RWPE2 (cell line): ENCODE results near the gene NF1.
A peak's percentile ranks its signal among the peaks of the same experiment; 100 is the strongest.
"Not testable (repeated sequence)": the region's sequence is repeated elsewhere in the genome, so short reads cannot be mapped to it uniquely, and the experiment has no call there.

Experiments
- ATAC-seq: fragments of 200-7000 bp; cut with Tn5 transposase; 3 replicates; pipeline ENCODE4 v1.9.1; 2021; ENCODE audit warnings: low read depth
- DNase-seq: peaks from one replicate; pipeline ENCODE4 v3.0.0-alpha.2; 2020; ENCODE audit warnings: low spot score
- H3K27ac ChIP-seq: fragments of 450-650 bp; 2 replicates; pipeline ENCODE4 v1.5.1; 2017; ENCODE audit warnings: mild to moderate bottlenecking; ENCODE audit not compliant: poor library complexity, severe bottlenecking
- H3K27me3 ChIP-seq: fragments of 250-450 bp; sonication (Bioruptor Pico); 2 replicates; pipeline ENCODE4 v1.5.1; 2021; ENCODE audit warnings: mild to moderate bottlenecking, moderate library complexity; ENCODE audit not compliant: insufficient read depth, poor library complexity, severe bottlenecking
- H3K36me3 ChIP-seq: fragments of 250-450 bp; sonication (Bioruptor Pico); 2 replicates; pipeline ENCODE4 v1.5.1; 2020; ENCODE audit warnings: low read depth, mild to moderate bottlenecking, moderate library complexity
- H3K4me1 ChIP-seq: fragments of 250-450 bp; sonication (Bioruptor Pico); 2 replicates; pipeline ENCODE4 v1.5.1; 2021; ENCODE audit warnings: mild to moderate bottlenecking, moderate library complexity; ENCODE audit not compliant: insufficient read depth, poor library complexity, severe bottlenecking
- H3K4me3 ChIP-seq: fragments of 250-450 bp; sonication (Bioruptor Pico); 2 replicates; pipeline ENCODE4 v1.5.1; 2021; ENCODE audit warnings: mild to moderate bottlenecking, moderate library complexity; ENCODE audit not compliant: severe bottlenecking
- H3K9me3 ChIP-seq: fragments of 250-450 bp; sonication (Bioruptor Pico); 2 replicates; pipeline ENCODE4 v1.5.1; 2021; ENCODE audit warnings: mild to moderate bottlenecking, moderate library complexity; ENCODE audit not compliant: severe bottlenecking
- TF ChIP-seq, protein P1 (sequence below): fragments of 450-650 bp; IDR thresholded peaks from one replicate; pipeline ENCODE4 v1.5.1; 2017; ENCODE audit warnings: mild to moderate bottlenecking, moderate library complexity; ENCODE audit not compliant: poor library complexity, severe bottlenecking

NF1 gene

DNA sequence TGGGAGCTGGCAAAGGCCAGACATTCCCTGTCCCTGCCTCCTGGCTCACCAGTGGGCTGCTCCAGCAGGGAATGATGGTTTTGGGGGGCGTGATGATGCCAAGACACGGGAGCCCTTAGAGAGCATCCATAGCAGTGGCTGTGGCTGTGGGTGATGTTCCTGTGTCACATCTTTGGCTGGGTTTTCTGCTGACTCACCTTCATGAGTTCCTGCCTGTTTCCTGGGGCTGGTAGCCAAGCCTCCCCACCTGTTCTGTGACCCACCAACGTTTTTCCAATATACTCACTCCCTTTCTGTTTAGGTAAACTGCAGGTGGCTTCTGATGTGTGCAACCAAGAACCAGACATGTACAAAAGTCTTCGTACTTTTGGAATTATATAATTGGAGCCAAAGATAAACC lies 16.5 kb upstream of the NF1 start:
- no peak for DNase-seq

DNA sequence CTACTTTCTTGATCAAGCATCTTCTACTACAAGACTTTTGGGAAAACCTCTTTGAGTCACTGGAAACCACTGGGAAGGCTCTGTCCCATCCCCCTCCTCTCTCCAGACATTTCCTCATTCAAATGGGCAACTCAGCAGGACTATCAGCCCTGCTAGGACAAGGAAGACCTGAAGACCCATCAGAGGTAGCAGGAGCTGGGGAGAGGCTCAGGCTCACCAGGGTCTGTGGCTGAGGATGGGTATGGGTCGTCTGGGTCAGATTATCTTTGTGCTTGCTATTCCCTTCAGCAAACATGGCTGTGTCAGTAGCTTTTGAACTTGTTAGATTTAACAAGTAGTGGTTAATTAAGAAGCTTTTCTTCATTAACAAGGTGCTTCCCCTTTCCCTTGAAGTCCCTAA lies 15.0 kb upstream of the NF1 start:
- ATAC-seq (no peak), DNase-seq (no peak)
- Histone ChIP-seq H3K4me3 (no peak overlapping the region), H3K4me1 (no peaks in the 10 kb centered on the region), H3K9me3 (no peaks in the 10 kb centered on the region), H3K27ac (no peak overlapping the region), H3K36me3 (no peaks in the 10 kb centered on the region), H3K27me3 (no peaks in the 10 kb centered on the region)
- TF ChIP-seq, protein P1, sequence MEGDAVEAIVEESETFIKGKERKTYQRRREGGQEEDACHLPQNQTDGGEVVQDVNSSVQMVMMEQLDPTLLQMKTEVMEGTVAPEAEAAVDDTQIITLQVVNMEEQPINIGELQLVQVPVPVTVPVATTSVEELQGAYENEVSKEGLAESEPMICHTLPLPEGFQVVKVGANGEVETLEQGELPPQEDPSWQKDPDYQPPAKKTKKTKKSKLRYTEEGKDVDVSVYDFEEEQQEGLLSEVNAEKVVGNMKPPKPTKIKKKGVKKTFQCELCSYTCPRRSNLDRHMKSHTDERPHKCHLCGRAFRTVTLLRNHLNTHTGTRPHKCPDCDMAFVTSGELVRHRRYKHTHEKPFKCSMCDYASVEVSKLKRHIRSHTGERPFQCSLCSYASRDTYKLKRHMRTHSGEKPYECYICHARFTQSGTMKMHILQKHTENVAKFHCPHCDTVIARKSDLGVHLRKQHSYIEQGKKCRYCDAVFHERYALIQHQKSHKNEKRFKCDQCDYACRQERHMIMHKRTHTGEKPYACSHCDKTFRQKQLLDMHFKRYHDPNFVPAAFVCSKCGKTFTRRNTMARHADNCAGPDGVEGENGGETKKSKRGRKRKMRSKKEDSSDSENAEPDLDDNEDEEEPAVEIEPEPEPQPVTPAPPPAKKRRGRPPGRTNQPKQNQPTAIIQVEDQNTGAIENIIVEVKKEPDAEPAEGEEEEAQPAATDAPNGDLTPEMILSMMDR: no peak

More for the DNA sequence above, 16.5 kb upstream of the NF1 start:
- TF ChIP-seq, protein P1: no peak
- Histone ChIP-seq H3K4me3 (no peak overlapping the region), H3K27me3 (no peaks in the 10 kb centered on the region), H3K4me1 (peaks cover 6% of the 10 kb centered on the region), H3K27ac (no peak overlapping the region), H3K9me3 (no peaks in the 10 kb centered on the region), H3K36me3 (no peaks in the 10 kb centered on the region)
- no peak for ATAC-seq

DNA sequence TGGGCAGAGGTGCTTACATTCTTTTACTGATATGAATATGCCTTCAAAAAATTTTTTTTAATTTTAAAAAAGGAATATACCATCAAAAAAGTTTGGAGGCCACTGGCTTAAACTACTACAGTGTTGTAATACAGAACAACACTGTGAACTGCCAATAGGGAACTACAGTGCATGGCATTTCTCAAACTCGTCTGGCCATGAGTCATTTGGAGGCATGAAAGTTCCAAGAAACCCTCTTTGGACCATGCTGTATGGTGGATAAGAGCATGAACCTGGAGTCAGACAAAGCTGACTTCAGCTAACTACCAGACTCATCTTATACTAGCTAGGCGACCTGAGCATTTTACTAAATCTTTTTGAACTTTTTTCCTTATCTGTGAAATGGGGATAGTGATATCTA lies 9.2 kb upstream of the NF1 start:
- Histone ChIP-seq H3K27ac (no peak overlapping the region), H3K27me3 (no peaks in the 10 kb centered on the region), H3K36me3 (no peaks in the 10 kb centered on the region), H3K9me3 (no peaks in the 10 kb centered on the region), H3K4me3 (no peak overlapping the region), H3K4me1 (no peaks in the 10 kb centered on the region)
- ATAC-seq (peak; percentile 71), DNase-seq (no peak)
- TF ChIP-seq, protein P1: no peak

DNA sequence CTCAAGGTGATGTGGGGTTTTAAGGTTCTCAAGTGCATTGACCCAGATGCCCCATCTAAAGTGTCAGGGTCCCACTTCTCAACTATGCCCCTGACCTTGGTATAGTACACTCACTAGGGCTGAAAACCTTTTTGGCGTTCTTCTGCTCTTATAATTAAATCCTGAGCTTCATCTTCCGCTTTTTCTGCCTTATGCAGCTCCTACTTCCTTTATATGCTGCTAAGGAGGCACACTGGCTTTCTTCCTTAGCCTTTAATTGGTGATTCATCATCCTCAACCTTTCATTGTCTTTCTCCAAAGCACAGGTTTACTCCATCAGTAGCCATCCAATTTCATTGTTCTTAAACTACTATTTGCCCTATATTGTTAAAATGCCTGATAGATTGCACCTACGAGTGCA lies 5.3 kb upstream of the NF1 start:
- ATAC-seq (no peak), DNase-seq (no peak)
- TF ChIP-seq, protein P1: no peak
- H3K36me3 ChIP-seq: no peaks in the 10 kb centered on the region
- no peak overlapping the region for H3K27ac ChIP-seq
- H3K4me1 ChIP-seq: no peaks in the 10 kb centered on the region
- no peaks in the 10 kb centered on the region for H3K27me3 ChIP-seq
- H3K9me3 ChIP-seq: no peaks in the 10 kb centered on the region
- no peak overlapping the region for H3K4me3 ChIP-seq

DNA sequence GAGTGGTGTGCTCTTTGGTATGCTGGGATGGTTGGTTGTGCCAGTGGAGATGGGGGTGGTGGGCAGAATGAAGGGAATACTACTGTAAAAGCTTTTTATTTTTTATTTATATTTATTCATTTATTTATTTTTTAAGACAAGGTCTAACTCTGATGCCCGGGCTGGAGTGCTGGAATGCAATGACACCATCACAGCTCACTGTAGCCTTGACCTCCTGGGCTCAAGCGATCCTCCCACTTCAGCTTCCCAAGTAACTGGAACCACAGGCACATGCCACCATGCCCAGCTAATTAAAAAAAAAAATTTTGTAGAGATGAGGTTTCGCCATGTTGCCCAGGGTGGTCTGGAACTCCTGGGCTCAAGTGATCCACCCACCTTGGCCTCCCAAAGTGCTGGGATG lies 4.1 kb upstream of the NF1 start:
- H3K9me3 ChIP-seq, H3K27me3 ChIP-seq, H3K4me3 ChIP-seq, H3K27ac ChIP-seq, H3K4me1 ChIP-seq, DNase-seq, ATAC-seq, H3K36me3 ChIP-seq: not testable (repeated sequence)
